HG02884 (cell line): ENCODE measurements around the gene ATP8A2.

ENCODE experiments used
- ATAC-seq: cut with Tn5 transposase; IDR thresholded peaks from one replicate; pipeline ENCODE4 v1.9.1; 2021; ENCODE audit warnings: mild to moderate bottlenecking, moderate library complexity; ENCODE audit not compliant: unreplicated experiment

The ATP8A2 gene

DNA sequence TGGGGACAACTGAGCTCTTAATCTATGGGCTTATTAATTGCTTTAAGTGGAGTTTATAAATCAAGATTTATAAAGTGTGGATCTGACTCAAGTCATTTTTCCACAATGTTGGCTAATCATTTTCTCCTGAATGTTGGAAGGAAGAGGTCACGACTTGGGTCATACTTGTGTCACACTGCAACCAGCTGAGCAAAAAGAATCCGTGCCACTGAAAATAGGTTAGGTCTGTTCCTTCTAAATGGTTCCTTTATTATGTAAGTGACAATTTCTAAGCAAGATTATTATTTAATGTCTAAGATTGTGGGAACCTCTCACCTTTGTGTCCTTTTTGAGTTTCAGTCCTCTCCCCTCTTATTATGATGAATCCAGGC is 501.5 kb downstream of the ATP8A2 start:
- ATAC-seq: no peak

DNA sequence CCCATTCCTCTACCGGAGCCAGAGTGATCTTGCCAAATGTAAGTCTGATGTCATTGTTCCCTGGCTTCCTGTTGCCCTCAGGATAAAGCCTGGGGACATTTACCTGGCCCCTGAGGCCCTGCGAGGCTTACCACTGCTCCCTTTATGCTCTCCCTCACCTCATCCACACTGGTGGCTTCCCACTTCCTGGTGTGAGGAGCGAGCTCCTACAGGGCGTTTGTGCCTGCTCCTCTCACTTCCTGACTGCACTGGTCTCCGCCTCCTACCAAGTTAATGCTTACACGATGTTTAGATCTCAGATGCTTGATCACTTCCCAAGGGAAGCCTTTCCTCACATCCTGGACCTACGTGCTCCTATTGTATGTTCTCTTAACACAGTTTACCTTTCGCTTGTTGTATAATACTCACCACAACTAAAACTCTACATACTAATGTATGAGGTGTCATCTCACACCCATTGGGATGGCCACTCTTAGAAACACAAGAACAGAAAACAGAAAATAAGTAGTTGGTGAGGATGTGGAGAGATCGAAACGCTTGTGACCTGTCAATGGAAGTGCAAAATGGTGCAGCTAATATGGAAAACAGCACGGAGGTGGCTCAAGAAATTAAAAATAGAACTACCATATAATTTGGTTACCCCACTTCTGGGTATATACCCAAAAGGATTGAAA is 502.4 kb downstream of the ATP8A2 start:
- no peak for ATAC-seq

DNA sequence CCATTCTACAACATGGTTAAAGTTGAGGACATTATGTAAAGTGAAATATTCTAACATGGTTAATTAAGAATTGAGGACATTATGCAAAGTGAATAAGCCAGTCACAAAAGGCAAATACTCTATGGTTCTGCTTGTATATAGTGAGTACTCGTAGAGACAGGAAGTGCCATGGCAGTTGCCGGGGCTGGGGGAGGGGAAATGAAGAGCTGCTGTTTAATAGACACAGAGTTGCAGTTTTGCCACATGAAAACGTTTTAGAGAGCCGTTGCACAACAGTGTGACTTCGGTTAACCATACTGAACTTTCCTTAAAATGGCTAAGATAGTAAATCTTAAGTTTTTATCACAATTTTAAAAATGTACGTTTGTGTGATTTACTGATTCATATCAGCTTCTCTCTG is 503.1 kb downstream of the ATP8A2 start:
- no peak for ATAC-seq

DNA sequence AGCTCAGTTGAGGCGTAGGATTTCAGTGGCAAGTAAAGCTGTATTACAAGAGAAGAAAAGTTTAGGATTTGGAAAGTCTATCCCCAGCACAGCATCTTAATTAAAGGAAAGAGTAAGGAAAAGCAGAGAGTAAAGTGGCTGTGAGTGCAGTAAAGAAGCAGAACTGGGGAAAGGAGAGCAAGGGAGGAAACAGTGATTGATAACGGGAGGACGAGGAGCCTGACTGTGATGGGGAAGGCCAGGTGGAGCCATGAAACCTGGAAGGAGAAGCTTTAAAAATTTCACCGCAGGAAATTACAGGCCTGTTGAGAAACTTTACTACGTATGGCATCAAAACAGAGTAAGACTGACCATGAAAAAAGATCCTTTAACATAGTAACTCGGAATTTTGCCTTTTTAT is 504.5 kb downstream of the ATP8A2 start:
- ATAC-seq: no peak

DNA sequence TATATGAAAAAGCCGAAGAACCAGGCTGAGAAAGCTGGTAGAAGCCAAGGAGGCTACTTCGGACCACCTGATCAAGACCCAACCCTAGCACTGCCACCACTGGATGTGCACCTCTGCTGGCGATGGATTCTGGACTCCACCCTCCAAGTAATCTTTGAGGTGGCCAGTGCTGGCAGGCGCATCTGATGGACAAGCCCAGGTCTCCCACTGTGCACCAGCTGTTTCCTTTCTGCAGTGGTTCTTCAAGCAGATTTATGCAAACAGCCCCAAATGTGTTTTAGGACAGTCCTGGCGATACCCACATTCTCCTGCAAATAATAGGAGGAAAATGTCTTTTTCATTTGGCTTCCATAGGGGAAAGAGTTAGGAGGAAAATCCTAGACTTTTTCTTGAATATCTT is 507.7 kb downstream of the ATP8A2 start:
- ATAC-seq: no peak

DNA sequence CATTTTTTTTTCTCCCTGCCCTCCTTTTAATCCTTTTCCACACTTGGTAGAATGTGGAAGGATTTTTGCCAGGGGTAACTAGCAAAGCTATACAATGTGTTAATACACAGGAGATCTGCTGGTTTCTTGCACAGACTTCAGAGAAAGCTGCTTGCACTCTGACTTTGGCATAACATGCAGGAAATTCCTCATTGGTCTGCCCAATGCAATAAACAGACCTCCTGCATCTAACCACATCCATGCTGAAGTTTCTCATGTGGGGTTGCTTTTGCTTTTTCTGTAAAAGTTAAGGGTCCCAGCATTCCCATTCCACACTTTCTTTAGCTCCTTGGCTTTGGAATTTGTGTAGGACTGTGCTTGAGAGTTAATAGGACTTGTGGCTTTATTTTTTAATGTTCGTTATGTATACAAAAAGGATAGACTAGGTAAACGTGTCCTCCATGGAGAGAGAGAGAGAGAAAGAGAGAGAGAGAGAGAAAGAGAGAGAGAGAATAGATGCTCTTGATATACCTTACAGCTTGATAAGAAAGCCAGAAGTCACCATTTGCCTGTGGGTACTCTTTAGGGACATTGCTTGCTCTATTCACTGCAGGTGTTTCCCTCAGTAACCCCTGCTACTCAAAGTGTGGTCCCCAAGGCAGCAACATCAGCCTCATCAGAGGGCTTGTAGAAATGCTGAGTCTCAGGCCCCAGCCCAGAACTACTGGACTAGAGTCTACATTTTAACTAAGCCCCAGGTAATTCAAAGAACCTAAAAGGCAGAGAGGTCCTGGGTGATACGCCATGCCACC is 509.6 kb downstream of the ATP8A2 start:
- ATAC-seq: no peak

DNA sequence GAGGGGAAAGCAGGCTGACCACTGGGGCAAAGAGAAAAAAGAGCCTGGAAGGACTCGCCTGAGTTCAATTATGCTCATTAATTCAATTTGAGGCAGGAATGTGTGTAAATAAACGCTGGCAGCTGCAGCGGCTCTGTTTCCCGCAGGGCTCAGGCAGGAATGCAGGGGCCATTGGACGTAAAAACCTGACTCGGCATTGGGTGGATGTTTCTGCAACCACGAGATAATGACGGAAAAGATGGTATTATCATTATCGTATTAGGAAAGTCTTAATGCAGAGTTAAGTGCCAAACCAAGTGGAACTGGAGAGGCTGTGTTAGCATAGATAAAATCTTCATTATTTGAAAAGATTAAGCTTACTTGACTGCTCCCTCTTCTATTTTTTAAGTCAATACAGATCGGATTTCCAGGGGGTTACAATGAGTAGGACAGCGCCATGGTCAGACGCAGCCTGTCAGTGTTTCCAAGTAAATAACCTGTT is 510.2 kb downstream of the ATP8A2 start:
- no peak for ATAC-seq

DNA sequence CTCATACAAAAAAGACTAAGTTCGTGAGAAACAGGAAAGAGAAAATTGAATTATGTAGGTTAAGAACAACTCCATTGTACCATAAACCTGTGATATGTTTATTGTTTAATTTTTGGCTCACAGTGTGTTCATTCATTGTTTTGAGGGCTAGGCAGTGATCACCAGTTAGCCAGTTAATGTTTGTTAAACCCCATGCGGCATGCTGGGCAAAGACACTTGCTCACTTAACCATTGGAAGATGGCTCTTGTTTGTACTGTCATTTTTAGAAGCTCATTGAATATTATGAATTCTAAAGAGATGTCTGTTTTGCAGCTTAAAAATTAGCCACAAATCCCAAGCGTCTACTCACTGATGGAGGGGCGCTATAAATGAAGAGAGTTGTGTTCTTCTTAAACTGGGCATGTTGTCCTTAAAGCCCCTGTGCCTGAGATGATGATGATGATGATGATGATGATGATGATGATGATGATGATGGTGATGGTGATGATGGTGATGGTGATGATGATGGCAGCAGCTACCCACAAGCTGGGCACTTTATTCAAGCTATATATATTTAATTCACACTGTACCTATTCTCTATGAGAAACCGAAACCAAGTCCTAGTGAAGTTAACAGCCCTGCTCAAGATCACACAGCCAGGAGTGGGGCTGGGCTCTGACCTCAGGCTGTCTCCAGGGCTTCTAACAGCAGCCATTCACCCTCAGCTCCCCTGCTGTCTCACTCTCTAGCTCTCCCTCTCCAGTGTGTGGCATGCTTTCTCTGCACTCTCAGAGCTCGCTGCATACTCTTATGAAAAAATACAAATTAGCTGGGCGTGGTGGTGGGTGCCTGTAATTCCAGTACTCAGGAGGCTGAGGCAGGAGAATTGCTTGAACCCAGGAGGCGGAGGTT is 510.9 kb downstream of the ATP8A2 start:
- no peak for ATAC-seq

DNA sequence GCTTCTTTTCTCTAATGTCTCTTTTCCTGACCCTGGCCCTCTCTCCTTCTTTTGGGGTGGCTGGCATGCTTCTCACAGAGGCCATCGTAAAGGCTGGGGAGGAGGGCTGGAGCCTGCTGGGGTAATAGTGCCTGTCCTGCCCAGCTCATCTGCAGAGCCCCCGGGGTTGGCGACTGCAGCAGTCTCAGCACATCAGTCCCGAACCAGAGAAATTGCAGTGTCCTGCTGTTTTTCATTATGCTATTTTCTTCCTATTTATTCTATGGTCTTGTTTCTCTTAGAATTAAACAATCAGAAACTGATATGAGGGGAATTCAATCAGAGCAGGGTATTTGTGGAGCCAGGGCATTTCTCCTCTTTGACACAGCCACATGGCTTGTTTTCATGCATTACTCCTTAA is 513.6 kb downstream of the ATP8A2 start:
- ATAC-seq: no peak

DNA sequence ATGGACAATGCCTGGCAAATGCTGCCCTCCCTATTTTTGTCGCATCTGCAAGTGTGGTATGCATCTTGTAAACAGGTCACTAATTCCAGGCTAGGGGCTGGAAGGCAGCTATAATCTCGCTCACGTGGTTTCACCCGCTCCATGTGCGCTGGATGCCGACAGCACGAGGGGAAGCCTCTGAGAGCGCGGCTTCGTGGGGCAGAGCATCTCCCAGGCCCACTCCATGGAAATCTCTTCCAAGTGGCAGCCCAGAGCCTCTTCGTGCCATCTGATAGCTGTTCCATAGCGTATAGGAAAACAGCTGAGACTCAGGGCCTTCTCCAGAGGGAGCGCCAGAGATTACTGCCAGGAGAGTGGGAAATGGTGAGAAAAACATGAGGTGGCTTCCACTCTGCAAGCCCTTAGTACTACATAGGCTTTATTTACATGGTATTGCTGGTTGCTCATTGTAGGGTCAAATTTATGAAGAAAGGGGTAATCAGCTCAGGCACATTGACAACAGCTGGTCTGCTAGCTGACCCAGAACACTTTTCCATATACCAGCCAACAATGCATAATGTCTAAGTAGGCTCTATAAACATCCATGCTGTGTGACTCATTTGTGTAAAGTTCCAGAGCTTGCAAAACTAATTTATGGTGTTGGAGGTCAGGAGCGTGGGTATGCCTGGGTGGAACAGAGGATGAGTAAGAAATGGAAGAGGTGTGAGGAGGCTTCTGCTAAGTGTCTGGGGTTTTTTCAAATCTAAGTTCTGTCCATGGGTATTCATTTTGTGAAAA is 514.9 kb downstream of the ATP8A2 start:
- no peak for ATAC-seq

DNA sequence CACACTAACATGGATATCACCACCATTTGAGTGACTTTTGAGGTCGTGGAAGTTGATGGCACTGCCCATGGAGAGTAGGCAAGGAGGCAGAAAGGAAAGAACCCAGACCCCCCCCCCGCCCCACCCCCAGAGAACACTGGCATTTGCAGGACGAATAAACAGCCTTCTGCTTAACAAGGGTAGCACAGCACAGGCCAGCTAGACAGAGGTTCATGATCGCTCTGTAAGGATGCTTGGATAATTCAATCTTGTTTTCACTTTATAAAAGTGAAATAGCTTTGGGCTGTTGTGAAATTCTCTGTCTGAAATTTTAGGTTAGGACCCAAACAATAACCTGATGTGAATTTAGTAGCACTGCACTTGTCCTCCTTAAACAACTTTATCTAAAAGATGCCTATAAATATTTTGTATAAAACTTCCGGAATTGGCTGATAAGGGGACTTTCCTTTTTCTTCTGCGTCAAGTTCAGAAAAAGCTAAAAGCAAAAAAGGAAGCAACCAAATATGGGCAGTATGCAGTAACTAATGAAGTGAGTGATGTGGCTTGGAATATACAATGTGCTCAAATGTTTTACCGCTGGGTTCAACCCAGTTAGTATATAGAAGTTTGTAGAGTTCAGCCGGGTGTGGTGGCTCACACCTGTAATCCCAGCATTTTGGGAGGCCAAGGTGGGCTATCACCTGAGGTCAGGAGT is 516.3 kb downstream of the ATP8A2 start:
- no peak for ATAC-seq

DNA sequence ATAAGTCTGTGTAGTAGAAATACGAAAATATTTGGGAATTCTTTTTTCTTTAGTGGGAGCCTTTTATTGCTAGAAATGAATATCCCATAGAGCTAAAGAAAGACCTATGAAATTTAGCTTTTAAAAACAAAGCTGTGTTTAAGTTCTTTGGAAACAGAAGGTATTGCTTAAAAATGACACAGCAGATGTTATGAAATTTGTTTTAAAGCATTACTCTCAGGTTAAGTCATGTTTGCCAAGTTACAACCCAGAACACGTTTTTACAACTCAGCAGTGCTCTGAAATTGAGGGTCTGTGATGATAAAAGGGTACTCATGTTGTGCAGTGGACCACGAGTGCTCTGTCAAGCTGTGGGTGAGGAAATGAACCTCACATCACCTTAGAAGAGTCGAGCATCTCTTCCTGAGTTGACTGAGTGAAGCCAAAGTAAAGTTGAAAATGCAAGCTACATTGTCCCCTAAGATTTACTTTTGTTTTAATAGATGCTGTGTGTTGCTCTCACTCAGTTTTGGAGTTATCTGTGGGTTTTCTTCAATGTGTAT is 519.0 kb downstream of the ATP8A2 start:
- no peak for ATAC-seq

DNA sequence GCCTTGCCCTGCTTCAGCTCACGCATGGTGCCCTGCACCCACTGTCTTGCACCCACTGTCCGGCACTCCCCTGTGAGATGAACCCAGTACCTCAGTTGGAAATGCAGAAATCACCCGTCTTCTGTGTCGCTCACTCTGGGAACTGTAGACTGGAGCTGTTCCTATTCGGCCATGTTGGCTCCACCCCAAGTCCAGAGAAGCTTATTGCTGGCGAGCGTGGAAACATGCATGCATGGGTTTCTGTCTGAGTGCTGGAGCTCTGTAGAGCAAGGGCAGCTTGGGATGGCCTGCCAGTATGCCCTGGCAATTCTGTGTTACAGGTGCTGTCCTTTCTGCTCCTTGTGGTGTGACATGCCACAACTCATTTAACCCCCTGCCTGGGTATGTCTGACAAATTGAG is 527.2 kb downstream of the ATP8A2 start:
- no peak for ATAC-seq

DNA sequence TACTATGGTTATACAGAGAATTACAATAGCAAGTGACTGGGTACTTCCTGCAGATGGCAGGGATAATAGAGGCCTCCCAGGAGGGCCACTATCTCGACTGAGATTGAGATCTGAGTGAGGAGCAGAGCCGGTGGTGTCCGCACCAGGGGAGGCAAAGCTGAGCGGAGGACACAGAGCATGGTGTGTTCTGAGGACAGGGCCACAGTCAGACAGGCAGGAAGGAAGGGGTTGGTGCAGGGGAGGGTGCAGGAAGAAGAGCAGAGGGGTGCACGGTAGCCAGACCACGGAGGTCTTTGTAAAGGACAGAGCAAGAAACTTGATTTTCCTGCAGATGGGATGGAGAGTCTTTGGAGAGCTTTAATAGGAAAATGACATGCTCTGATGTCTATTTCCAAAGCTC is 527.7 kb downstream of the ATP8A2 start:
- ATAC-seq: no peak

DNA sequence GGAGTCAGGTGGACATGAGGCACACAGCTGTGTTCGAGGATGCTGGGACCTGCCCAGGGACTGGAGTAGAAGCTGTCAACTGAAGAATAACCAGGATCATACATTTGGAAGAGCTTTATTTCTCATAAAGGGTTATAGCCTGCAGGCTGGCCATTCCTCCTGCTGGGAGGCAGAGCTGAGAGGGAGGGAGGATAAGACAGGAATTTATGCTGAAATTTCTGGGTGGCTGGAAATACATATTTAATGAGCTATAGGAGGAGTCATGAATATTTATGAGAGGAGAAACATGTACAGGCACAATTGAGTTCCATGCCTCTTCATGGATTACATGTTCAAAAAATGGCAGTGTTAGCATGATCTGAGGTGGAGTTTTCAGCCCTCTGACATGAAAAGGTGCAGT is 528.2 kb downstream of the ATP8A2 start:
- ATAC-seq: no peak

DNA sequence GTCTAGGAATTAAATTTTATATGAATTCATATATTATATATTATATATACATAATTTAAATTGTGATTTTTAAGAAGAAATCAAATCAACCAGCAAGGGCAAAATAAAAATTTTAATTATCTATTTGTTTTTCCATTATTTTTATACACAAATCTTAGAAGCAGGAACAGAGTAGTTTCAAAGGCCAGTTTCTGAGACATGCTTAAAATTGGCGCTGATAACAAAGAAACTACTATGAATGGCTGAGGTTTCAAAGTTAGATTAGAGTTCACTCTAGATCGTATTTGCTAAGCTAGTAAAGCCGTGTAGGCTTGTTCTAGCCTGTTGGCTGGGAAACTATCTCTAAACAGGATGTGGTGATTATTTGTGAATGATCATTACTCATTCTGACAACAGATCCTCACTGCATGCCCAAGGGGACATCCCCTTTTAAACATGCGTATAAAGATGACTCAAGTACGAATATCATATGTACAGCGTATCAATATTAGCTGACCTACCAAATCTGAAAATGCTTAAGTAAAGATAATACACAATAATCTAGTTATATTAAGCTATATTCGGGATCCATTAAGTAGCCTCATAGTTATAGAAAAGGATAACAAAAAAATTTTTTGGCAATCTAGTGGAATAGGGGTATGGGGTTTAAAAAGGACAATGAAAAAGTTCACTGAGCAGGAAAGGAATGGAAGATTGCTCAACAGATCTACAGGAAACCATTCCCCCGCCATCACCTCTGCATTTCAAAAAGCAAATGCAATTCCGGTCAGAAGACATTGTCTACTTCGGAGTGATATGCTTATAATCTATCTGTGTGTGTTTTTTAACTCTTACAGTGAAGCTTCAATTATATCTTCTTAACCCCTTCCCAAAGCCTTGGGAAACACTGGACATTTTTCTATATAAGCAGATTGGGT is 529.9 kb downstream of the ATP8A2 start:
- peak; percentile 97 for ATAC-seq

DNA sequence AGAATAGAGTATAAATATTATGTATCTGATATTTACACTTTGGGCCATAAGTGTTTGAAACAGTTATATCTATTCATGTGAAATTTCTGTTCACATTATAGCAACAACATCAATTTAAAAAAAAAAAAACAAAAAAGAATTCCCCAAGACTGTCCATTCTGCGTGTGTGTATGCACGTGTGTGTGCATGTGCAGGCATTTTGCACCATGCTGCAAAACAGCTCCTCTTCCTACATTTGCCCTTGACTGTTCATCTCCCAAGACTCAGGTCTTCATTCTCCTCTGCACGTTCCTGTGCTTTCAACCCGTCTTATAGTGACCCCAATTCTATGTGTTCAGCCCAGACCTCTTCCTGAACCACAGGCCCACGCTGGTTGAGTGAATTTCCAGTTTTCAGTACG is 530.7 kb downstream of the ATP8A2 start:
- no peak for ATAC-seq

DNA sequence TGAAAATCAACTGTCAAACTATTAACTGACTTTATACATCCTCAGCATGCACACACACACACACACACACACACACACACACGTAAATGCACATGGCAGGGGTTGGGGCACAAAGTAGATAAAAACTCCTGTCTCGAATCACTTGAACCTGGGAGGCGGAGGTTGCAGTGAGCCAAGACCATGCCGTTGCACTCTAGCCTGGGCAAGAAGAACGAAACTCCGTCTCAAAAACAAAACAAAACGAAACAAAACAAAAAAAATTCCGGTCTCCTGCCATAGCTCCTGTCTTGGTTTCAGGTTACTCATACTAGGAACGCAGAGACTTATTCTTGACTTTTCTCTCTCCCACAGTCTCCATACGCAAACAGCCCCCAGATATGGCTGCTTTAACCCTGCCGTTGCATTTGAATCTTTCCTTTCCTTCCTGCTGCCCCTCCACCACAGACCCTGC is 531.1 kb downstream of the ATP8A2 start:
- no peak for ATAC-seq

DNA sequence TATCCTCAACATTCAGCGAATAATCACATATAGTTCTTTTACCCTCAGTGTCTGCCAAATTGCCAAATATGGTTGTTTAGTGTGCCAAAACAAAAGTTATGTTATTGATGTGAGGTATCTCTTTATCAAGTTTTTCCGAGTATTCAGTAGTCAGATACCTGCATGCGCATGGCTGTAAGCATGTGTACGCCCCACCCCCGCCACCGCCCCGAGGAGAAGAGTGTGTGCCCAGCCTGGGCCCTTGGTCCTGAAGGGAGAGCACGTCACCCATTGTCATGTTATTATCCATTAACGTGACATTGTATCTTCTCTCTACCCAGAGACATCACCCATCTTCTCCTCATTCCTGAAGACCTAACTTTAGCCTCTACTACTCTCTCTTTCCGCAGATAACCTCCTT is 533.1 kb downstream of the ATP8A2 start:
- no peak for ATAC-seq
